ENCODE results near the gene PHLDA3.

DNA sequence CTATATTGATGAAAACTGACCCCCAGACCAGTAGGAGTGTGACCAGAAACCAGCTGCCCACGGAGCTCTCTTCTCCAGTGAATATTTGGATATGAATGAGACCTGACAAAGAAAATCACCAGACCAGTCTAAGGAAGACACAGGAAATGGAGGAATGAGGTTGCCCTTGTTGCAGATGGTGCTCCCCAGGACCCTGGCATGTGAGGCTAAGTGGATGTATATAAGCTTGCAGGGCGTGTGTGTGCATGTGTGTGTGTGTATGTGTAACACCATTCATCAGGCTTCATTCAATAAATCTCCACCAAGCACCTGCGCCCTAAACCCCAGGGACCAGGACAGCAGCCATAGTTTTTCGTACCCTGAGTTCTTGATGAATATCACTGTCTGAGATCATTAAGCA, 14.4 kb downstream of the PHLDA3 start:
- TF ChIP-seq, protein P1, sequence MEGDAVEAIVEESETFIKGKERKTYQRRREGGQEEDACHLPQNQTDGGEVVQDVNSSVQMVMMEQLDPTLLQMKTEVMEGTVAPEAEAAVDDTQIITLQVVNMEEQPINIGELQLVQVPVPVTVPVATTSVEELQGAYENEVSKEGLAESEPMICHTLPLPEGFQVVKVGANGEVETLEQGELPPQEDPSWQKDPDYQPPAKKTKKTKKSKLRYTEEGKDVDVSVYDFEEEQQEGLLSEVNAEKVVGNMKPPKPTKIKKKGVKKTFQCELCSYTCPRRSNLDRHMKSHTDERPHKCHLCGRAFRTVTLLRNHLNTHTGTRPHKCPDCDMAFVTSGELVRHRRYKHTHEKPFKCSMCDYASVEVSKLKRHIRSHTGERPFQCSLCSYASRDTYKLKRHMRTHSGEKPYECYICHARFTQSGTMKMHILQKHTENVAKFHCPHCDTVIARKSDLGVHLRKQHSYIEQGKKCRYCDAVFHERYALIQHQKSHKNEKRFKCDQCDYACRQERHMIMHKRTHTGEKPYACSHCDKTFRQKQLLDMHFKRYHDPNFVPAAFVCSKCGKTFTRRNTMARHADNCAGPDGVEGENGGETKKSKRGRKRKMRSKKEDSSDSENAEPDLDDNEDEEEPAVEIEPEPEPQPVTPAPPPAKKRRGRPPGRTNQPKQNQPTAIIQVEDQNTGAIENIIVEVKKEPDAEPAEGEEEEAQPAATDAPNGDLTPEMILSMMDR (IDR thresholded peaks at IDR 0.05; ENCODE audit: borderline replicate concordance, extremely low read depth, low read length, poor library complexity, severe bottlenecking): no peak
- no peak for TF ChIP-seq EZH2 (IDR thresholded peaks at IDR 0.05; ENCODE audit: borderline replicate concordance, low read depth, low read length, severe bottlenecking)

All from DND-41 (cell line).